Stimulated activated CD8-positive, alpha-beta memory T cell treated with anti-CD3 and anti-CD28 coated beads, Interleukin-4, amount 100 ng/mL, for 1 hour (primary cell): ENCODE results near the gene PLVAP.

ENCODE experiments used
- DNase-seq, 2 donors: peaks; one replicate each; pipeline ENCODE4 v3.0.0-alpha.2; 2020; ENCODE audit warnings: low read depth in 2 of 2, low spot score in 1 of 2

PLVAP gene

GRCh38 chr19:17324357-17325114 lies 52.6 kb downstream of the PLVAP start:
- DNase-seq = no peak

GRCh38 chr19:17323964-17324332 lies 53.2 kb downstream of the PLVAP start:
- no peak for DNase-seq

- no peak for DNase-seq
Measured at GRCh38 chr19:17323300-17323963, 53.7 kb downstream of the PLVAP start.

GRCh38 chr19:17322854-17323253 lies 54.3 kb downstream of the PLVAP start:
- no peak for DNase-seq

- no peak for DNase-seq
Measured at GRCh38 chr19:17321655-17322489, 55.3 kb downstream of the PLVAP start.

GRCh38 chr19:17320435-17320834 lies 56.7 kb downstream of the PLVAP start:
- no peak for DNase-seq

- DNase-seq = no peak
Measured at GRCh38 chr19:17319473-17320238, 57.5 kb downstream of the PLVAP start.

GRCh38 chr19:17318966-17319365 lies 58.2 kb downstream of the PLVAP start:
- no peak for DNase-seq

GRCh38 chr19:17314007-17314593 lies 63.0 kb downstream of the PLVAP start:
- no peak for DNase-seq

GRCh38 chr19:17312189-17313113 lies 64.7 kb downstream of the PLVAP start:
- no peak for DNase-seq

GRCh38 chr19:17311455-17312188 lies 65.5 kb downstream of the PLVAP start:
- no peak for DNase-seq

GRCh38 chr19:17309965-17310461 lies 67.1 kb downstream of the PLVAP start:
- no peak for DNase-seq

- peak; percentile 98 for DNase-seq
Measured at GRCh38 chr19:17309198-17309964, 67.8 kb downstream of the PLVAP start, which contains the start of gene DDA1. Gene DDA1, plus strand, starts transcription at chr19:17309563. Its CDS starts 92 bp downstream, at chr19:17309655.

GRCh38 chr19:17307876-17308377 lies 69.2 kb downstream of the PLVAP start:
- no peak for DNase-seq

- DNase-seq = no peak
Measured at GRCh38 chr19:17306285-17306714, 70.8 kb downstream of the PLVAP start.

GRCh38 chr19:17305517-17306284 lies 71.4 kb downstream of the PLVAP start, which contains the start of gene MRPL34:
Gene MRPL34, plus strand, starts transcription at chr19:17305872. Its CDS starts 21 bp downstream, at chr19:17305893.
- DNase-seq = peak; percentile 79 to 91

GRCh38 chr19:17305216-17305516 lies 72.0 kb downstream of the PLVAP start:
- no peak for DNase-seq
